SK-N-SH (cell line): Measurements from ENCODE around the gene NEAT1. TPM values are rescaled to one million over a fixed set of nuclear protein-coding genes. Genes with fewer than 3 reads are reported as not detected.

Source experiments
- CTCF ChIA-PET: fragments of 300-600, 350-600 bp; formaldehyde crosslinking; extraction: SDS; loops from one replicate; lab custom pipeline; 2021; lab: Yijun Ruan, JAX
- POLR2A ChIA-PET: fragments of 350-600 bp; sonication (Branson Sonifier 250); formaldehyde crosslinking; extraction: SDS; loops from one replicate; lab custom pipeline; 2020; ENCODE audit warnings: antibody characterized with exemption, inconsistent platforms; lab: Yijun Ruan, JAX
- DNase-seq: peaks from one replicate; pipeline ENCODE4 v3.0.0; 2012
- H2AFZ ChIP-seq: fragments of 200-600 bp; sonication (generic); 2 replicates; pipeline ENCODE4 v1.8.1; 2016; ENCODE audit warnings: antibody characterized with exemption, mild to moderate bottlenecking, low read depth
- H3F3A ChIP-seq: fragments of 200-600 bp; sonication (generic); replicated peaks from 2 replicates; pipeline ENCODE3; 2016; ENCODE audit warnings: antibody characterized with exemption, mild to moderate bottlenecking; ENCODE audit not compliant: insufficient read depth
- H3K27ac ChIP-seq, 2 experiments: fragments of 200-500 bp in 1 of 2; fragments of 200-600 bp in 1 of 2; sonication (Bioruptor generic) in 1 of 2; sonication (generic), shearing (Covaris generic) in 1 of 2; 2 replicates each; pipeline versions ENCODE4 v1.5.1 to v1.6.1; 2014 to 2016; ENCODE audit warnings: low read depth in 2 of 2, inconsistent platforms in 1 of 2, low read length in 1 of 2, mild to moderate bottlenecking in 1 of 2, mixed read lengths in 1 of 2
- H3K27me3 ChIP-seq: fragments of 200-600 bp; sonication (generic), shearing (Covaris generic); 2 replicates; pipeline ENCODE4 v1.6.1; 2016; ENCODE audit warnings: mixed run types; ENCODE audit not compliant: insufficient read depth
- H3K36me3 ChIP-seq, 2 experiments: fragments of 200-500 bp in 1 of 2; fragments of 200-600 bp in 1 of 2; sonication (Bioruptor generic) in 1 of 2; sonication (generic) in 1 of 2; replicated peaks in 1 of 2; 2 replicates each; pipeline versions ENCODE3 to v1.5.1; 2014 to 2016; ENCODE audit warnings: low read length in 1 of 2, mild to moderate bottlenecking in 1 of 2; ENCODE audit not compliant: insufficient read depth in 2 of 2, control insufficient read depth in 1 of 2
- H3K4me1 ChIP-seq, 2 experiments: fragments of 200-500 bp in 1 of 2; fragments of 200-600 bp in 1 of 2; sonication (Bioruptor generic) in 1 of 2; sonication (generic), shearing (Covaris generic) in 1 of 2; 2 replicates each; pipeline versions ENCODE4 v1.5.1 to v1.6.1; 2014 to 2016; ENCODE audit warnings: low read depth in 1 of 2, low read length in 1 of 2, mixed run types in 1 of 2; ENCODE audit not compliant: insufficient read depth in 2 of 2, control insufficient read depth in 1 of 2
- H3K4me2 ChIP-seq: fragments of 200-600 bp; sonication (generic), shearing (Covaris generic); 2 replicates; pipeline ENCODE4 v1.6.1; 2017; ENCODE audit warnings: mixed run types
- H3K4me3 ChIP-seq, 2 experiments: fragments of 200-500 bp in 1 of 2; fragments of 200-600 bp in 1 of 2; sonication (Bioruptor generic) in 1 of 2; sonication (generic), shearing (Covaris generic) in 1 of 2; 2 replicates each; pipeline versions ENCODE4 v1.5.1 to v1.8.1; 2014 to 2016; ENCODE audit warnings: low read depth in 2 of 2, inconsistent platforms in 1 of 2, low read length in 1 of 2, mild to moderate bottlenecking in 1 of 2, mixed read lengths in 1 of 2, moderate library complexity in 1 of 2
- H3K79me2 ChIP-seq: fragments of 200-600 bp; sonication (generic); 2 replicates; pipeline ENCODE4 v1.8.1; 2017; ENCODE audit warnings: mild to moderate bottlenecking; ENCODE audit not compliant: insufficient read depth
- H3K9ac ChIP-seq: fragments of 200-600 bp; sonication (generic); 2 replicates; pipeline ENCODE4 v1.6.1; 2017; ENCODE audit warnings: mixed run types
- H3K9me2 ChIP-seq: fragments of 200-600 bp; sonication (generic); 2 replicates; pipeline ENCODE4 v1.6.1; 2017; ENCODE audit warnings: mixed run types
- H3K9me3 ChIP-seq: fragments of 200-600 bp; sonication (generic); 2 replicates; pipeline ENCODE4 v1.6.1; 2017; ENCODE audit warnings: mixed run types, mild to moderate bottlenecking, moderate library complexity
- H4K20me1 ChIP-seq: fragments of 200-600 bp; sonication (generic); 2 replicates; pipeline ENCODE4 v1.6.1; 2017; ENCODE audit warnings: mild to moderate bottlenecking, mixed run types; ENCODE audit not compliant: insufficient read depth
- CHD2 ChIP-seq: fragments of 150-350 bp; IDR thresholded peaks from 2 replicates; pipeline ENCODE4 v1.6.1; 2018; ENCODE audit warnings: low read length; ENCODE audit not compliant: partially characterized antibody
- ELF1 ChIP-seq: IDR thresholded peaks from 2 replicates; pipeline ENCODE4 v1.4.0; 2012
- EP300 ChIP-seq, 2 experiments: IDR thresholded peaks; 2 replicates each; pipeline versions ENCODE4 v1.4.0 to v1.6.1; 2012; ENCODE audit warnings: borderline replicate concordance in 1 of 2, low read depth in 1 of 2, low read length in 1 of 2
- FOSL2 ChIP-seq: IDR thresholded peaks from 2 replicates; pipeline ENCODE4 v1.4.0; 2012; ENCODE audit warnings: low read depth, mild to moderate bottlenecking, moderate library complexity, borderline replicate concordance
- FOXJ3 ChIP-seq: sonication (generic); formaldehyde crosslinking; IDR thresholded peaks from 2 replicates; pipeline ENCODE4 v1.5.1; 2020; ENCODE audit warnings: mild to moderate bottlenecking, missing genetic modification reagents
- IRF3 ChIP-seq: fragments of 150-350 bp; IDR thresholded peaks from 2 replicates; pipeline ENCODE4 v1.6.1; 2016; ENCODE audit warnings: mild to moderate bottlenecking, low read depth, low read length
- MAX ChIP-seq: IDR thresholded peaks from 2 replicates; pipeline ENCODE4 v1.4.0; 2012; ENCODE audit warnings: low read depth
- MEF2A ChIP-seq: IDR thresholded peaks from 2 replicates; pipeline ENCODE4 v1.4.0; 2012; ENCODE audit warnings: low read depth, borderline replicate concordance
- NFIC ChIP-seq: IDR thresholded peaks from 2 replicates; pipeline ENCODE4 v1.4.0; 2012; ENCODE audit warnings: borderline replicate concordance
- PBX3 ChIP-seq: IDR thresholded peaks from 2 replicates; pipeline ENCODE4; 2012
- POLR2AphosphoS5 ChIP-seq: IDR thresholded peaks from 2 replicates; pipeline ENCODE4 v1.6.1; 2012; ENCODE audit warnings: low read depth, low read length
- RCOR1 ChIP-seq: fragments of 150-350 bp; IDR thresholded peaks from 2 replicates; pipeline ENCODE4 v1.6.1; 2017; ENCODE audit warnings: antibody characterized with exemption, low read length
- RFX5 ChIP-seq: IDR thresholded peaks from 2 replicates; pipeline ENCODE4 v1.6.1; 2012; ENCODE audit warnings: mild to moderate bottlenecking, improper control_type of control experiment, low read length
- RXRA ChIP-seq: IDR thresholded peaks from 2 replicates; pipeline ENCODE4 v1.4.0; 2012; ENCODE audit warnings: low read depth, mild to moderate bottlenecking, borderline replicate concordance
- USF1 ChIP-seq: IDR thresholded peaks from 2 replicates; pipeline ENCODE4 v1.4.0; 2012; ENCODE audit warnings: low read depth, borderline replicate concordance
- WGBS: methylation state at CpG from one replicate; pipeline ENCODE4 v1.1.6; 2017; ENCODE audit warnings: low lambda C conversion rate; 5-methylcytosine and 5-hydroxymethylcytosine counted together
- polyA plus RNA-seq, 3 experiments: library from polyadenylated mRNA; depleted of rRNA; stranded (reverse); fragments of >200 nt; gene quantifications; 2 replicates each; pipeline ENCODE4 v1.2.3, GENCODE V29; 2012

The NEAT1 gene
- polyA plus RNA-seq, 1 of the 3 experiments (the other 2 are of a cell fraction) = 435 TPM

GRCh38 chr11:65401073-65401802 lies 21.4 kb upstream of the NEAT1 start:
- no peaks in the 10 kb centered on the region for H3K4me1 ChIP-seq
- H3K79me2 ChIP-seq = no peaks in the 10 kb centered on the region
- ChIA-PET CTCF (interaction anchor here (1.4 to 7.0 kb wide), 2 partner anchors 15 to 68 kb away, joined by 3 to 40 read pairs; no protein-coding TSS in a partner anchor), POLR2A (interaction anchor here (0.6 kb wide), 1 partner anchor 26 kb away, joined by 4 read pairs; no protein-coding TSS in a partner anchor)
- WGBS = 89% methylated on average over 15 of the region's 16 CpGs
- no peak overlapping the region for H2AFZ ChIP-seq
- H3K27me3 ChIP-seq = no peaks in the 10 kb centered on the region
- no peak for DNase-seq
- no peaks in the 10 kb centered on the region for H3K9me2 ChIP-seq
- no peaks in the 10 kb centered on the region for H4K20me1 ChIP-seq
- H3F3A ChIP-seq = peaks cover 3% of the 10 kb centered on the region
- H3K27ac ChIP-seq = no peak overlapping the region
- TF ChIP-seq USF1 = no peak
- no peak for TF ChIP-seq PBX3
- TF ChIP-seq RCOR1 = no peak
- TF ChIP-seq EP300 (IDR thresholded peaks at IDR 0.05; ENCODE audit: borderline replicate concordance in 1 of 2, low read depth in 1 of 2, low read length in 1 of 2) = no peak
- TF ChIP-seq RFX5 = no peak
- no peak for TF ChIP-seq MEF2A
- TF ChIP-seq FOXJ3 = no peak
- TF ChIP-seq POLR2AphosphoS5 = no peak
- TF ChIP-seq MAX = no peak
- no peak for TF ChIP-seq IRF3
- no peak for TF ChIP-seq FOSL2
- no peak for TF ChIP-seq ELF1
- TF ChIP-seq NFIC = no peak
- no peak for TF ChIP-seq RXRA
- H3K4me2 ChIP-seq = no peak overlapping the region
- peaks cover 14 to 17% of the 10 kb centered on the region in 2 experiments for H3K36me3 ChIP-seq
- H3K9me3 ChIP-seq = no peaks in the 10 kb centered on the region
- no peak overlapping the region for H3K4me3 ChIP-seq
- no peak overlapping the region for H3K9ac ChIP-seq

- Histone ChIP-seq H3K36me3 (peaks cover 14% of the 10 kb centered on the region in 2 experiments), H3K79me2 (no peaks in the 10 kb centered on the region), H3K9ac (no peak overlapping the region), H3K4me1 (no peaks in the 10 kb centered on the region), H3K4me3 (no peak overlapping the region), H3K27ac (no peak overlapping the region), H3K27me3 (no peaks in the 10 kb centered on the region), H3K9me3 (no peaks in the 10 kb centered on the region), H3K4me2 (no peak overlapping the region), H3K9me2 (no peaks in the 10 kb centered on the region)
- DNase-seq = no peak
- WGBS = 94% methylated on average over 10 of the region's 10 CpGs
- POLR2A ChIA-PET = interaction anchor here (0.6 kb wide), 1 partner anchor 26 kb away, joined by 4 read pairs; no protein-coding TSS in a partner anchor
- TF ChIP-seq CHD2 = no peak
- TF ChIP-seq, all 33 proteins: peak for 0
- H4K20me1 ChIP-seq = no peaks in the 10 kb centered on the region
- CTCF ChIA-PET = interaction anchor here (0.6 to 7.0 kb wide), 2 partner anchors 14 to 109 kb away, joined by 4 to 40 read pairs; no protein-coding TSS in a partner anchor
- H3F3A ChIP-seq = peaks cover 3% of the 10 kb centered on the region
- no peak overlapping the region for H2AFZ ChIP-seq
Observed at GRCh38 chr11:65401803-65402248, 20.8 kb upstream of the NEAT1 start.
